Measurements from ENCODE around the gene CARNS1.

The CARNS1 gene

GRCh38 chr11:67415501-67416304 lies at the start of gene CARNS1:
CARNS1 (plus strand) TSS chr11:67415678; CDS start chr11:67416200, 522 bp downstream.
- DNase-seq: peak in 30 of 51 donors; percentile 24 to 84 (median 72)

- DNase-seq: peak in 1 of 51 donors; percentile 23
These were observed 49.6 kb upstream of the CARNS1 start for GRCh38 chr11:67365736-67366444.

- DNase-seq: no peak
These were observed 48.9 kb upstream of the CARNS1 start for GRCh38 chr11:67366546-67366945.

- no peak for DNase-seq
These were observed 48.3 kb upstream of the CARNS1 start for GRCh38 chr11:67366961-67367760.

- no peak for DNase-seq
These were observed 47.7 kb upstream of the CARNS1 start for GRCh38 chr11:67367761-67368227.

GRCh38 chr11:67368621-67369020 lies 46.9 kb upstream of the CARNS1 start:
- no peak for DNase-seq

- no peak for DNase-seq
These were observed 46.2 kb upstream of the CARNS1 start for GRCh38 chr11:67369275-67369674.

- DNase-seq: no peak
These were observed 45.6 kb upstream of the CARNS1 start for GRCh38 chr11:67369801-67370284.

- no peak for DNase-seq
These were observed 45.0 kb upstream of the CARNS1 start for GRCh38 chr11:67370351-67371076.

GRCh38 chr11:67371189-67371910 lies 44.1 kb upstream of the CARNS1 start:
- DNase-seq: no peak

GRCh38 chr11:67371911-67372320 lies 43.6 kb upstream of the CARNS1 start:
- no peak for DNase-seq

GRCh38 chr11:67372321-67372992 lies 43.0 kb upstream of the CARNS1 start:
- no peak for DNase-seq

- DNase-seq: peak in 11 of 51 donors; percentile 7 to 56 (median 27)
These were observed 42.4 kb upstream of the CARNS1 start, which contains the start of gene CLCF1 for GRCh38 chr11:67372993-67373647. CLCF1 (minus strand) TSS chr11:67373598; CDS start chr11:67373539, 59 bp downstream.

GRCh38 chr11:67373648-67374570 lies 41.6 kb upstream of the CARNS1 start:
- peak in 22 of 51 donors; percentile 12 to 82 (median 38) for DNase-seq

- DNase-seq: no peak
These were observed 40.8 kb upstream of the CARNS1 start for GRCh38 chr11:67374571-67375281.

GRCh38 chr11:67375320-67376055 lies 40.0 kb upstream of the CARNS1 start:
- no peak for DNase-seq
